KMS-11 (cell line): ENCODE data around the gene CRYGC.

Source experiments
- H2AFZ ChIP-seq: fragments of 200-600 bp; sonication (generic); 2 replicates; pipeline ENCODE4 v1.6.1; 2016; ENCODE audit warnings: antibody characterized with exemption, mixed run types, low read depth
- H3K27ac ChIP-seq: fragments of 200-600 bp; sonication (generic); 2 replicates; pipeline ENCODE4 v1.6.1; 2016; ENCODE audit warnings: mild to moderate bottlenecking, mixed run types
- H3K27me3 ChIP-seq: fragments of 200-600 bp; sonication (generic); 2 replicates; pipeline ENCODE4 v1.6.1; 2017; ENCODE audit warnings: mild to moderate bottlenecking, low read depth, mixed run types, moderate library complexity; ENCODE audit not compliant: insufficient read depth
- H3K36me3 ChIP-seq: fragments of 200-600 bp; sonication (generic); 2 replicates; pipeline ENCODE4 v1.6.1; 2017; ENCODE audit warnings: mild to moderate bottlenecking, mixed run types; ENCODE audit not compliant: insufficient read depth
- H3K4me1 ChIP-seq: fragments of 200-600 bp; sonication (generic); 2 replicates; pipeline ENCODE4 v1.6.1; 2016; ENCODE audit warnings: mild to moderate bottlenecking, low read depth, mixed run types; ENCODE audit not compliant: poor library complexity, severe bottlenecking
- H3K4me2 ChIP-seq: fragments of 200-600 bp; sonication (generic); 2 replicates; pipeline ENCODE4 v1.7.0; 2016; ENCODE audit warnings: mild to moderate bottlenecking, mixed run types
- H3K4me3 ChIP-seq: fragments of 200-600 bp; sonication (generic); IDR thresholded peaks from 2 replicates; pipeline ENCODE4 v1.6.1; 2017; ENCODE audit warnings: low read depth, low read length, mixed read lengths; ENCODE audit not compliant: insufficient read depth
- H3K79me2 ChIP-seq: fragments of 200-600 bp; sonication (generic); 2 replicates; pipeline ENCODE4 v1.6.1; 2016; ENCODE audit warnings: low read depth, mixed run types; ENCODE audit not compliant: insufficient read depth
- H3K9ac ChIP-seq: fragments of 200-600 bp; sonication (generic); 2 replicates; pipeline ENCODE4 v1.6.1; 2016; ENCODE audit warnings: mild to moderate bottlenecking, mixed run types
- H4K20me1 ChIP-seq: fragments of 200-600 bp; sonication (generic); 2 replicates; pipeline ENCODE4 v1.6.1; 2016; ENCODE audit warnings: mild to moderate bottlenecking, mixed run types; ENCODE audit not compliant: insufficient read depth
- CTCF ChIP-seq: fragments of 200-600 bp; sonication (generic); conservative IDR thresholded peaks from 2 replicates; pipeline ENCODE4 v1.6.1; 2017; ENCODE audit warnings: low read depth, mild to moderate bottlenecking, antibody characterized with exemption, low read length, moderate library complexity, mixed read lengths

Gene CRYGC

GRCh38 chr2:208147759-208148158, 18.1 kb upstream of the CRYGC start:
- Histone ChIP-seq H3K9ac (no peak overlapping the region), H3K27ac (no peak overlapping the region), H3K27me3 (no peaks in the 10 kb centered on the region), H4K20me1 (no peaks in the 10 kb centered on the region), H2AFZ (no peak overlapping the region), H3K4me1 (no peaks in the 10 kb centered on the region), H3K4me2 (no peak overlapping the region), H3K79me2 (no peaks in the 10 kb centered on the region), H3K36me3 (no peaks in the 10 kb centered on the region), H3K4me3 (no peak overlapping the region)
- no peak for TF ChIP-seq CTCF

GRCh38 chr2:208147008-208147407, 17.4 kb upstream of the CRYGC start:
- Histone ChIP-seq H3K27me3 (no peaks in the 10 kb centered on the region), H3K36me3 (no peaks in the 10 kb centered on the region), H3K79me2 (no peaks in the 10 kb centered on the region), H3K27ac (no peak overlapping the region), H3K4me2 (no peak overlapping the region), H3K4me1 (no peaks in the 10 kb centered on the region), H3K4me3 (no peak overlapping the region), H3K9ac (no peak overlapping the region), H4K20me1 (no peaks in the 10 kb centered on the region), H2AFZ (no peak overlapping the region)
- no peak for TF ChIP-seq CTCF

- H3K4me3 ChIP-seq: no peak within 1 kb of the TSS
- TF ChIP-seq CTCF: no peak
- H3K4me1 ChIP-seq: no peaks in the 10 kb centered on the region
- H4K20me1 ChIP-seq: no peaks in the 10 kb centered on the region
- H3K79me2 ChIP-seq: no peaks in the 10 kb centered on the region
- no peak within 1 kb of the TSS for H2AFZ ChIP-seq
- H3K4me2 ChIP-seq: no peak within 1 kb of the TSS
- no peaks in the 10 kb centered on the region for H3K36me3 ChIP-seq
- H3K9ac ChIP-seq: no peak within 1 kb of the TSS
- H3K27me3 ChIP-seq: no peaks in the 10 kb centered on the region
- H3K27ac ChIP-seq: no peak within 1 kb of the TSS
Measured at GRCh38 chr2:208146006-208146405, 16.4 kb upstream of the CRYGC start, which contains the start of gene CRYGB. Gene CRYGB, minus strand, starts transcription at chr2:208146158. Its CDS starts 38 bp downstream, at chr2:208146120.

GRCh38 chr2:208142925-208143799, 13.5 kb upstream of the CRYGC start:
- H3K9ac ChIP-seq: no peak overlapping the region
- no peak overlapping the region for H3K27ac ChIP-seq
- no peaks in the 10 kb centered on the region for H3K27me3 ChIP-seq

More at GRCh38 chr2:208142925-208143799, 13.5 kb upstream of the CRYGC start:
- Histone ChIP-seq H3K36me3 (no peaks in the 10 kb centered on the region), H2AFZ (no peak overlapping the region), H3K4me3 (no peak overlapping the region), H3K79me2 (no peaks in the 10 kb centered on the region), H3K4me1 (no peaks in the 10 kb centered on the region), H4K20me1 (no peaks in the 10 kb centered on the region), H3K4me2 (no peak overlapping the region)
- no peak for TF ChIP-seq CTCF
